A673 (cell line): ENCODE measurements around the gene PCCA.

ENCODE experiments used
- EZH2 ChIP-seq: fragments of 200-600 bp; sonication (generic); IDR thresholded peaks from 2 replicates; pipeline ENCODE4 v1.6.1; 2017; ENCODE audit warnings: borderline replicate concordance, low read depth, mild to moderate bottlenecking, mixed read lengths, antibody characterized with exemption, low read length; ENCODE audit not compliant: poor library complexity, severe bottlenecking
- TF ChIP-seq, protein P1 (sequence below): fragments of 300-800, 200-600 bp; sonication (generic); conservative IDR thresholded peaks from 2 replicates; pipeline ENCODE4 v1.5.1; 2017; ENCODE audit warnings: low read depth, mild to moderate bottlenecking, antibody characterized with exemption, low read length, moderate library complexity, mixed read lengths

DNA sequence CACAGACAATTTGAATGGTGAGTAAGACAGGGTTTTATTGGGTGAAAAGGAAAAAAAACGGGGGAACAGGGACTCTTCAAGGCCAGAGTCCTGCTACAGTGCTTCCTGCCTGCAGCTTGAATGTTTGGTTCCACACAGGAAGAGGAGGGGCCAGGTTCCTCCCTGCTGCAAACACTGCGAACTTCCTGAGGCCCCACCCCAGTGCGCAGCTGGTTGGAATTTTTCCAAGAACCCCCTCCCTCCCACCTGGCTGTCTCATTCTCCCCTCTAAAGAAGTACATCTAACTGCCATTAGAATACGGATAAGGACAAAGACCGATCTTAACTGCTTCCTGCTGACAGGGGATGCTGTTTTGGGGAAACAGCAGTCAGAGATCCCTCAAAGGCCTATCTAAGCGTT lies 314.8 kb downstream of the PCCA start:
- no peak for TF ChIP-seq EZH2
- TF ChIP-seq, protein P1, sequence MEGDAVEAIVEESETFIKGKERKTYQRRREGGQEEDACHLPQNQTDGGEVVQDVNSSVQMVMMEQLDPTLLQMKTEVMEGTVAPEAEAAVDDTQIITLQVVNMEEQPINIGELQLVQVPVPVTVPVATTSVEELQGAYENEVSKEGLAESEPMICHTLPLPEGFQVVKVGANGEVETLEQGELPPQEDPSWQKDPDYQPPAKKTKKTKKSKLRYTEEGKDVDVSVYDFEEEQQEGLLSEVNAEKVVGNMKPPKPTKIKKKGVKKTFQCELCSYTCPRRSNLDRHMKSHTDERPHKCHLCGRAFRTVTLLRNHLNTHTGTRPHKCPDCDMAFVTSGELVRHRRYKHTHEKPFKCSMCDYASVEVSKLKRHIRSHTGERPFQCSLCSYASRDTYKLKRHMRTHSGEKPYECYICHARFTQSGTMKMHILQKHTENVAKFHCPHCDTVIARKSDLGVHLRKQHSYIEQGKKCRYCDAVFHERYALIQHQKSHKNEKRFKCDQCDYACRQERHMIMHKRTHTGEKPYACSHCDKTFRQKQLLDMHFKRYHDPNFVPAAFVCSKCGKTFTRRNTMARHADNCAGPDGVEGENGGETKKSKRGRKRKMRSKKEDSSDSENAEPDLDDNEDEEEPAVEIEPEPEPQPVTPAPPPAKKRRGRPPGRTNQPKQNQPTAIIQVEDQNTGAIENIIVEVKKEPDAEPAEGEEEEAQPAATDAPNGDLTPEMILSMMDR, result no peak
